ENCODE results near the gene NPHS2.
A peak's percentile ranks its signal among the peaks of the same experiment; 100 is the strongest.

NPHS2 gene

DNA sequence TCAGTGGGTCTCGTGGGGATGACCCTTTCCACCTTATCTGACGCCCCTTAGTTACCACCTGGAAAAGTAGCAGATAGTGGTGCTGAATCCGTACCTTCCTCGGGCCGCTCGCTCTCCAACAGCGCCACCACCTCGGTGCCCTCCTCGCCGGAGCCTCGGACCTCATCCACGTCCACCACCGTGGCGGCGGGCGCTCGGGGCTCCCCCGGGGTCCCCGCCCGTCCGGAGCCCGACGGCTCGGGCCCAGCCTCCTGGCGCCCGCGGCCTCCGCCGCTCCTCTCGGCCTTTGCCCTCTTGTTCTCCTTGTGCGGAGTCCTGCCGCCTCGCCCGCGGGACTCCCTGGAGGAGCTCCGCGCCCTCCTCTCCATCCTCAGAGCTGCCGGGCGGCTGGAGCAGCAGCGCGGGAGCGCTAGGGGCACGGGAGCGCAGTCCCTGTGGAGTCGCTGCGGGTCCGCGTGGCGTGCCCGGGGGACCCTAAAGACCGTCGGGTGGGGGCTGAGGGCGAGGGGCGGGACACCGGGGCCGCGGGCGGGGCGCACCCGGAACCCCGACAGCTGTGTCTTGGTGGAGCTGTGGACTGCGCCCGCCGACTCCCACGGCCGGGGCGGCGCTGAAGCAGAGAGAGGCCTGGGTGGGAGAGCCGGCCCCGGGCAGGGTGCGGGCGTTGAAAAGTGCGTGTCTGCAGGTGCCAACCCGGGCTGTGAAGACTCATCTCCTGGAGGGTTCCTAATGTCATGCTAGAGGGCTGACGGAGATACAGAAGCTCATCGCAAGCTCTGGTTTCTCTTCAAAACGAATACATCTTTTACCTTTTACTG is at the start of gene NPHS2:
Gene NPHS2 (minus strand): TSS at position 452 of the 818 bp plus-strand sequence. CDS start 84 bp downstream, at position 368.
- DNase-seq: no peak

DNA sequence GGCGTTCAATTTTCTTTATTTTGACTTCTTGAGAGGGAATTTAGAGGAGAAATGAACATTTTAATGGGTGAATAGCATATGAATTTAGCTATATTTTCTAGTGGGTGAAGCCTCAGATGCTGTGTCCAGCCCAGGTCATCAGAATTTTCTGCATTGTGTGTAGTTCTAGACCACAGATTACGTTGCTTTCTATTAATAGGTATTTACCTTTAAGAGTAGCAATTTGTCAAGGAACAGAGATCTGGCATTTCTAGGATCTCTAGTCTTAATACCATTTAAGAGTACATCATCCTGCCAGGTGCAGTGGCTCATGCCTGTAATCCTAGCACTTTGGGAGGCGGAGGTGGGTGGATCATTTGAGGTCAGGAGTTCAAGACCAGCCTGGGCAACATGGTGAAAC is 36.6 kb upstream of the NPHS2 start:
- no peak for DNase-seq

DNA sequence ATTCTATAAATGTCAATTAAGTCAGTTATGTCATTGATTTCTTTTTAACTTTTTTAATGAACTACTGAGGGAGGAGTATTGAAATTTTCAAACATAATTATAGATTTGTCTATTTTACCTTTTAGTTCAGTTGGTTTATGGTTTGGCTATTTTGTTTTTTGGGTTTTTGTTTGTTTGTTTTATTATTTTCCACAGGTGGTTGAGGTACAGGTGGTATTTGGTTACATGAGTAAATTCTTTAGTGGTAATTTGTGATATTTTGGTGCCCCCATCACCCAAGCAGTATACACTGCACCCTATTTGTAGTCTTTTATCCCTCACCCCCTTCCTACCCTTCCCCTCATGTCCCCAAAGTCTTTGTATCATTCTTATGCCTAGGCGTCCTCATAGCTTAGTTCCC is 25.3 kb upstream of the NPHS2 start:
- no peak for DNase-seq

DNA sequence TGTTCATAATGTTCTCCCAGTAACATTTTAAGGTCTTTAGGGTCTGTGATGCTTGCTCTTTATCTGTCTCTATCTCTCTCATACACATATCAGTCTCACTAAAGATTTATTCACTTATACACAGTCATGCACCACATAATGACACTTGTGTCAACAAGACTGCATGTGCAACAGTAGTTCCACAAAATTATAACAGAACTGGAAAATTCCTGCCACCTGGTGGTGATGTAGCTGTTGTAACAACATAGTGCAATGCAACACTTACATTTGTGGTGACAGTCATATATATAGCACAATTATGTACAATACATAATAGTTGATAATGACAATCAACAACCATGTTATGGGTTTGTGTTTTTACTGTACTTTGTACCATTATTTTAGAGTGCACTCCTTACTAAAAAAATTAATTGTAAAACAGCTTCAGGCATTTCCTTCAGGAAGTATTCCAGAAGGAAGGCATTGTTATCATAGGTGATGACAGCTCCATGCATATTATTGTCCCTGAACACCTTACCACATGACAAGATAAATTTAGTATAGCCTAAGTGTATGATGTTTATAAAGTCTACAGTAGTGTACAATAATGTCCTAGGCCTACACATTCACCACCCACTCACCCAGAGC is 24.0 kb upstream of the NPHS2 start:
- DNase-seq: no peak

DNA sequence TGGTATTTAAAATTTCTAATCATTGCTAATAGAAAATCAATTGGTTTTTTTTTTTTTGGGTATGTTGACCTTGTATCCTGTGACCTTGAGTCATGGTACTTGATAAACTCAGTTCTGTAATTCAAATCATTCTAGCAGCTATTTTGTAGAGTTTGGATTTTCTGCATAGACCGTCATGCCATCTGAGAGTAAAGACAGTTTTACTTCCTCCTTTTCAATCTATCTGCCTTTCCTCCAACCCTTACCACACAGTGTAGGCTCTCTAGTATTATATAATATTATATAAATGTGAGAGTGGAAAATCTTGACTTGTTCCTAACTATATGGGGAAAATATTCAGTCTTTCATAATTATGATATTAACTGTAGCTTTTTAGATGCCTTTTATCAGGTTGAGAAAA is 22.9 kb upstream of the NPHS2 start:
- DNase-seq: no peak

DNA sequence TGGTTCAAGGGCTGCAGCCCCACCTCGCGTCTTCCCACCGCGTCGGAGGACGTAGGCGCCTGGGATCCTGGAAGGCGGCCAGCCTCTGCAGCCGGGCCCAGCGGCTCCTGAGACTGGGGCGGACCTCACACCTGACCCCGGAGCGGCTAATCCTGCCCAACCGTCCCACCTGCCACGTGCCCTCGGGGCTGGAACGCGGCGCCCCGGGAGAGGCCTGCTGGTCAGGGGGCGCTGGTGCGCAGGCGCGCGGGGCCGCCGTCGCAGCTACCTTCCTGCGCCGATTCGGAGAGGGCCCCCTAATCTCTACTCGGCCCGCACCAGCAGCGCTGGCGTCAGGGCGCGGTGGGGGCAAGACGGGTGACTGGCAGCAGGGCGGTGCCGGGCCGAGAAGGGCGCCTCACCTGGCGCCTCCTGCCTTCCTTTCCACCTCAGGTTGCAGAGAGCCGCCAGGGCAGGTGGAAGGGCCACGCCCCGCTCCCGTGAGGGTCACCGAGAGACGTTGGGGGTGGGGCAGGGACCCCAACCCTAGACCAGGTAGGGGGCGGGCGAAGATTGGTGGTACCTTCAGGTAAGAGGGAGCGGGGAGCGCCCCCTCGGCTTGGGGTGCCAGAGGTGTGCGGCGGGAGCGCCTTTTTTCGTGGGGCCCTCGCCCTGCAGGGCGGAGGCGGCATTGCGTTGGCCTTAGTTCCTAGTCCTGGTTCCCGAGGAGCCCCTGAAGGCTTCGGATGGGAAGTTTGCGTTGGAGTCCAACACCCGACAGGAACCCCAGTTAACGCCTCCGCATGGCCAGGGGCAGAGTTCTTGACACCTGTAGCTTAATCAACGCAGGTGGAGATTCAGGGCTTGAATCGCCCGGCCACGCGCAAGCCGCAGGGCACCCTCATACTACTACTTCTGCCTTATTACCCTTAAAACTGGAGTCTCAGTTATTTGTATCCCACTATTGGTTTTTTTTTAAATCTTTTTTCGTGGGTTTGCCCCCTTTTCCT is 16.1 kb upstream of the NPHS2 start, which contains the start of gene TDRD5:
Gene TDRD5 (plus strand): TSS at position 241 of the 989 bp plus-strand sequence. CDS start 784 bp downstream, outside the sequence.
- DNase-seq: peak; percentile 63

DNA sequence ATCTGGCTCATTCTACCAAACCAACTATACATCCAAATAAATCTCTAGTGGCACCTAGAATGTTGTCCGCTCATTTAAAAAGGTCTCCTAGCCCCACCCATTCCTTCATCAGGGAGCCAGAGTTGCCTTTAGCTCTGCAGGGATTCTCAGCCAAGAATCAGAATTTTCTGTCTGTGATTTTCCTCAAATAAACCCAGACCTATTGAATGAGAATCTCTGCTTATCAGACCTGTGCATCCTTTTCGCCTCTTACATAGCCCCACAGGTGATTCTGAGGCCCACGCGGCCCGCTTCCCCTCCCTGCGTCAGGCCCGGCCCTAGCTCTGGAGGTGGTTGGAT is 15.5 kb upstream of the NPHS2 start:
- DNase-seq: no peak

DNA sequence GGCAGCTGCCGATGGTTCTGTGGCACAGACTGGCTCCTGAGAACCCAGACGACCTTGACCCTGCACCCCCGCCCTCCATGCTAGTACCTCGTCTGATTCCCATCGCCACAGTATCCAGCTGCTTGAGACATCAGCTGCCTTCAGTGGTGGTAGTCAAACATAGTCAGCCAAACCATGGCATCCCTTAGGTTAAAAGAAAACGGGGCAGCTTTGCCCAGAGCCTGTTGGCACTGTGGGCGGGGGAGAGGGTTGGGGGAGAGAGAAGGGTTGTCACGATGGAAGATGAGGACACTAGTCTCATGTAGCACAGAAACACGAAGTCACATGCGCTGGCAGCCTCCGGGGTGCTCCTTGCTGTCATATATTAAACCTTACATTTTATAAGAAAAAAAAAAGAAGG is 14.9 kb upstream of the NPHS2 start:
- no peak for DNase-seq

DNA sequence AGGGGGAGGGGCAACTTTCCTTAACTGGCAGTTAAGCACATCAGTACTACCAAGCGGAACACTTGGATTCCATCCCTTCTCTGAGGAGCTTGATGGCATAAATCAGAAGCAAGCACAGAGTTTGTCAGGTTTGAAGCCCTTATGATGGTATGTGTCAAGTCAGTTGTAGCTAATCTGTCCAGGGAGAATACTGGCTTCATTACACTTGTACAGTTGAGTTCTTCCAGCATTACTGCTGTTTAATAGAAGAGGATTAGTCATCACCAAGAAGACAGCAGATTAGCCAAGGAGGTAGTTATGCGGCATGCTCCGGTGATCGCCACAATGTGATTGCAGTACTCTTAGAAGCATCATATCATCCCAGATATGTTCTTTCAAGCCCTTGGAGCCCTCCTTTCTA is 13.8 kb upstream of the NPHS2 start:
- no peak for DNase-seq

DNA sequence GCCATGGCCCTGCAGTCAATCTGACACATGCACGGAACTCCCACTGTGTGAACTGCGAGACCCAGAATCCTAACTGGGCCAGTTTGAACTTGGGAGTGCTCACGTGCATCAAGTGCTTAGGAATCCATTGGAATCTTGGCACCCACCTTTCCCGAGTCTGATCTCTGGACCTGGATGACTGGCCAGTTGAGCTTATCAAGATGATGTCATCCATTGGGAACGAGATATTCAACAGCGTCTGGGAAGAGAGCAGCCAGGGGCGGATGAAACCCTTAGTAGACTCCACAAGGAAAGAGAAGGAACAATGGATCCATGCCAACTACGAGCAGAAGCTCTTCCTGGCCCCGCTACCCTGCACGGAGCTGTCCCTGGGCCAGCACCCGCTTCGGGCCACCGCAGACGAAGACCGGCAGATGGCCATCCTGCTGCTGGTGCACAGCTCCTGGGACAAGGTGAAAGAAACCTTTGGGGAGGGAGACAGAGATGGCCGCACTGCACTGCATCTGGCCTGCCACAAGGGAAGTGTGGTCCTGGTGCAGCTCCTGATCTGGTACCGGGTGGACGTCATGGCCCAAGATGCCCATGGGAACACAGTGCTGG is 12.8 kb upstream of the NPHS2 start:
- DNase-seq: no peak

DNA sequence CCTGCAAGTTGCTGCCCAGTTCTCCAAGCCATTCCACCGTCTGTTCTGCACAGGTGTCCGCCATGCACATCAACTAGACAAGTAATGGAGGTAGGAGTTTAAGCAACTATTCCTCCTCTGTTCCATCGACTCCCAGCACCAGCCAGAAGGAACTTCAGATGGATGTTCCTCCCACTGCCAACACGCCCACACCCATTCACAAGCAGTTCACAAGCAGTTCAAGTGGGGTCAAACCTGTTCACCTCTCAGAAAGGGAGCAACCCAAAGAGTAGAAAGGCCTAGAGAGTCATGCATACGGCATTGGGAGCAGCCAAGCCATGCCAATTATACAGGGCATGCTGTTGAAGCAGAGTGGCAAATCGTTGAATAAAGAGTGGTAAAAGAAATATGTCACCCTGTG is 11.6 kb upstream of the NPHS2 start:
- no peak for DNase-seq

DNA sequence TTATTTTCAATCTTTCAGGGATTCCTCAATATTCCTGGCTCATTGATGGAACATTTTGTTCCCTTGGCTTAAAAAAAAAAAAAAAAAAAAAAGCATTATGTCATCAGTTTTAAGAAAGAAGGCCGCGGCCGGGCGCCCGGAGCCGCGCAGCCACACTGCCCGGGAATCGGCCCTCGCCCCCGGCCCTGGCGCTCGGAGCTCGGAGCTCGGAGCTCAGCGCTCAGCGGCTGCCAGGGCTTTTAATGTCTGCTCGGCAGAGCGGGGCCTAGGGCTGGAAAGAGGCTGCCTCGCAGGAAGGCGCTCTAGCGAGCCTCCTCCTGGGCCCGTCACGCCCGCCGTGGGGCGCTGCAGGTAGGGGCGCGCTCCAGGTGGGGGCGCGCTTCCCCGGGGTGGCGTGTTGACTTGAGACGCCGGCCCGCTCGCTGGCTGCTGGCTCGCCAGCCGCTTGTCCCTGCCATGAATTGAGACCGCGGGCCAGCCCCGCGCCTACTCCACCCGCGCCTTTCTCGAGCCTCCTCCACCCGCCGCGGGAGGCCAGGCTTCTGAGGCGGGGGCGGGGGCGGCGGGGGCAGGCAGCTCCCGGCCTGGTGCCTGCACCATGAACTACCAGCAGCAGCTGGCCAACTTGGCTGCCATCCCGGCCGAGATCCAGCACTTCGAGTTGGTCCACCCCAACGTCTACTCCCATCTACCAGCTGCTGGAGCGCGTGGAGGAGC is 10.5 kb upstream of the NPHS2 start:
- DNase-seq: peak; percentile 90

DNA sequence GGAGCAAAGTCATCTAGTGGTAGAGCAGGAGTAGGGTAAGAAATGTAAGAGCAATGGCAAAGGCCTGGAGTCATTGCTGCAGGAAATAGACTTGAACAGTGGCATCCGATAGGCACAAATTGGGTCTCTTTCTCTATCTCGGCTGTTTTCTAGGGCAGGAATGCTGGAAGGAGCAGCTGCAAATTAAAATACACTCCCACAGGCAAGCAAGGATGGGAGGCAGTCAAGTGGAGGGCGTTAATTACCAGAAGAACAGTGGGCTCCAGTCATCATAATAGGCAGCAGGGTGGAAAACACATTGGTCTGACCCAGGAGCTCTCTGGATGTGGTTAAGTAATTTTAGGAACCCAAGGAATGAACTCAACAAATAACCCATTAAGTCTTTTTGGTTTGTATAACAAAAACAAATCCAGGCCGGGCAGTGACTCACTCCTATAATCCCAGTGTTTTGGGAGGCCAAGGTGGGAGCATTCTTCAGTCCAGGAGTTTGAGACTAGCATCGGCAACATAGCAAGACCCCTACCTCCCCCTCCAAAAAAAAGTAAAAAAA is 8.1 kb upstream of the NPHS2 start:
- no peak for DNase-seq

DNA sequence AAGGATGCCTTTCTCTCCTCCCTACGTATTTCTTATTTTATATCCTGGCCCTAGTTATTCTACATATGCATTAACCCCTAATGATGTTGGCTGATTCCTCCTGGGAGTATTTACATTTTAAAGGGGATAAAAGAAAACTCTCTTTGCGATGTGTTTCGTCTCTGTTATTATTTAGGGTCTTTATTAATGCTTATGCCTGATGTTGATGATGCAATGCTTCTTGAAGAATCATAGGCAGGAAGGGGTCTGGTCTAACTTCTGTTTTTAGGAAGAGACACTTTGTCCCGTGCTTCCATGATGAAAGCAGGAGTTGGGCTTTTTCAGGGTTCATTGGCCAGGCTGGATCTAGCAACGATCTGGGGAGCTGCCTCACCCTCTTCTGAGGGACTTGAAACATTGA is 761 bp upstream of the NPHS2 start:
- DNase-seq: no peak

DNA sequence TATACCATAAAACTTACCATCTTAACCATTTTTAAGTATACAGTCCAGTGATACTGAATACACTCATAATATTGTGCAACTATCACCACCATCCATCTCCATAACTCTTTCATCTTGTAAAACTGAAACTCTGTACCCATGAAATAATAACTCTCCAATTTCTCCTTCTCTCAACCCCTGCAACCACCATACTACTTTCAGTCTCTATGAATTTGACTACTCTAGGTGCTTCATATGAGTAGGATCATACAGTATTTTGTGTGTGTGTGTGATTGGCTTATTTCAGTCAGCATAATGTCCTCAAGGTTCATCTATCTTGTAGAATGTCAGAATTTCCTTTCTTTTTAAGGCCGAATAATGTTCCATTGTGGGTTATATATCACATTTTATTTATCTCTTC is 17.7 kb downstream of the NPHS2 start:
- no peak for DNase-seq

DNA sequence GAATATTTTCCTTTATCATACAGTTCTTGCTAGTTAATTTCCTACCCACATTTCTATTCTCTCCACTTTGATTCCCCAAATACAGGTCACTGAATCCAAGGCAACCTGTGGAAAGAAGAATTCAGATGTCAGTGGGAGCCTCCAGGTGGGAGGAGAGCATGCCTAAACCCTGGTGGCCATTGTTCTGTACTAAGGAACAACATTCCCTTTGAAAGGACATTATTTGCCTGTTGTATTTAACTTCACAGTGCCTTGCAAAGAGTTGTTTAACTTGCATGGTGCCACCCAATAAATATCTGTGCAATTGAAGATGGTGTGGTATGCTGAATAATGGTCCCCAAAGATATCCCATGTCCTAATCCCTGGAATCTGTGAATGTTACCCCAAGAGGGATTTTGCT is 21.3 kb downstream of the NPHS2 start:
- no peak for DNase-seq

DNA sequence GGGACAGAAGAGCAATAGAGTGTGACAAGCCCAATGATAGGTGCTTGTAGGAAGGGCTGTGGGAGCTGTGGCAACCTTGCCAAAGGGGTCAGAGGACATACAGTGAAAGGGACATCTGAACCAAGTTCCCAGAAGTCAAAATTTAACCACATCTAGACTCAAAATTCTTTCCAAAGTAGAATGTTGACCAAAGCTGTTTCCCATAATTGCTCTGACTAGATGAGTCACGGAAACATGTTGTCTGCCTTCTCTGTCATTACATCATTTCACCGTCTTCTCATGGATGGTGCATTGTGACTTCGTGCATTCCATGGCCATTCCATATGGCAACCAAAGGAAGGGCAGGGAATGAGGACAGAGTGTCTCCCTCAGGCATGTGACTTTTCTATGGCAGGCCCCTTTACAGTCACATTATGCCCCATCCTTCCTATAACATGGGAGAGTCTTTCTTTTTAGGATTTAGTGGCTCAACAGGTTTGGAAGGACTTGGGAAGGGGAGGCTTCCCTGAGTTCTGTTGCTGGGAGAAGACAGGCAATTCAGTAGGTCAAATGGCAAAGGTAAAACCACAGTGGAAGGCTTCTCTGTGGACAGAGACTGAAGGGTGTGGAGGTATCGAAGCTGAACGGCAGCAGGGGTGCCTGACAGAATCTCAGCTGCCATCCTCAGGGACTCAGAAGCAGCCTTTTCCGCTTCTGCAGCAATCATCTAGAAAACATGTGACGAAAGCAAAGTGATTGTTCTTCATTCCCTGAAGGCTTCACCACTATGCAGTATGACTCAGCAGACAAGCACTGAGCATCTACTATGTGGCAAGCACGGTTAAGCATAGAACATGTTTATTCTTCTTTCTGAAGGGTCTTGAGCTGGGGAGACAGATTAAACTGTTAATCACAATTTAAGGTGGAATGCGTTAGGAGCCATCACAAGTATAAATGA is 24.7 kb downstream of the NPHS2 start:
- DNase-seq: peak; percentile 81

DNA sequence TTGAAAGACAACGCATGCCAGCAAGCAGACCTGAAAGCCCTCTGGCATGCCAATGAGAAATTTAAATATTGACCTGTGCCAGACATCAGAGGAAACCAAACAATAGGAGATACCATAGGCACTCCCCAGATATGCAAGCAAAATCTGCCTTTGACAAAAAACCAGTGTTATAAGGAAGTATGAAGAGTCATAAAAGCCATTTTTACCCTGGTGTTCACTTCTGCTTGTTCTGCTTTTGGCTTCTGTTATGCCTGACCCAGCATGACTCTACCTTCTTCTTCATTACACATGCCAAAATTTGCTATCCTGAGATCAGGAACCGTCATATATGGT is 26.4 kb downstream of the NPHS2 start:
- DNase-seq: no peak

DNA sequence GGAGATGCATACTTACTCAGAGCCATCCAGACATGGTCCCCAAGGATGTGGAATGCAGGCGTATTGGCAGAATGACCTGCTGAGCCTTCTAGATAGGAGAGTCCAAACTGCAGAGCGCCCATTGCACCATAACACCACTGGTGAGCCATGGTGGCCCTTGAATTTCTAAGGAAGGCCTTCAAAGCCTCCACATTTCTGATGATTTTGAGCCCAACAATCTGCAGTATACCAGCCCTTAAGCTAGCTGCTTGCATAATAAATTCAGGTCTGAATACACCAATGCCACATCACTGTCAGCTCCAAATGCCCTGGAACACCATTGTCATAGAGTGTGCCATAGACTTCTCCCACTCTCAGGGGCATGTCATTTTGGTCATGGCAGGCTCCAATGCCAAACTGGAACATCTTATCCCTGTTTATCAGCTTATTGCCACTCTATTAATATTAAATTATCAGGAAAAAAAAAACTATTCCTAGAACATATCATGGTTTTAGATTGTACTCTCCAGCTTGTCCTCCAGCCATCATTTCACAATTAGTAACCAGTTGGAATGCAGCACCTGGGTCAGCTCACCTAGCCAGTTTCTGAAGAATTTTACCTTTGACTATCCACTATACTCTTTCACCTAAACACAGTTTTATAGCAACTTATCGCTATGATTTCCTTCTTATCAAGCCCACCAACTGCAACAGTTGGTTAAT is 26.9 kb downstream of the NPHS2 start:
- DNase-seq: no peak

DNA sequence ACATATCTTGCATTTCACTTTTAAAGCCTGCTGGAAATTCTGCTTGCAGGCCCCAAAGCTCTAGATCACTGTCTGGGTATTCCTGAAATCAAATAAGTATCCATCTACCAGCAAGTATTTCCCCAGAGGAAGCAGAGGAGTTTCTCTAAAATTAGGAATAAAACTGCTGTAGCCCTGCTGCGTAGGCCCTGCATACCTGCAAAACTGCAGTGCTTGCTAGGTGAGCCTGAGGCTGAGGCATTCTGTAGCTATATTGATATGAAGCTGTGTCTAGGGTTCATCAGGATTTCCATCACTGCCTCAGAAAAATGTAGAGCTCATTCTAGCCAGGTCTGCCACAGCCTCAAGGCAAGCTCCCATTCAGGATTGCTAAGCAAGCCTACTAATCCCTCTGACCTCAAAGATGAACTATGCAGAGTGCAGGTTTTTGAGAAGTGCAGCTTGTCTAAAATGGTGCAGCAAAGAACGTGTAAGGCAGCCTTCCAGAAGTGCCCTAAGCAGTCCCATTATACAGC is 28.7 kb downstream of the NPHS2 start:
- peak; percentile 65 for DNase-seq
